NCI-H748 treated with DMSO at 0.1 percent for 48 hours (cell line): ENCODE results near the gene PRODH.
"Not testable (repeated sequence)": the region's sequence is repeated elsewhere in the genome, so short reads cannot be mapped to it uniquely, and the experiment has no call there.

Source experiments
- DNase-seq: peaks from one replicate; lab custom pipeline; 2025; lab: John Stamatoyannopoulos, UW

Gene PRODH

GRCh38 chr22:18953128-18953527 is 17.0 kb upstream of the PRODH start:
- DNase-seq, result not testable (repeated sequence)

- DNase-seq, result no peak
Measured at GRCh38 chr22:18952022-18952421, 15.9 kb upstream of the PRODH start.

GRCh38 chr22:18950141-18950540 is 14.0 kb upstream of the PRODH start:
- DNase-seq, result no peak

GRCh38 chr22:18947905-18948304 is 11.8 kb upstream of the PRODH start:
- DNase-seq, result no peak

- DNase-seq, result not testable (repeated sequence)
Measured at GRCh38 chr22:18947105-18947504, 11.0 kb upstream of the PRODH start.

- DNase-seq, result not testable (repeated sequence)
Measured at GRCh38 chr22:18938691-18939090, 2.6 kb upstream of the PRODH start.

GRCh38 chr22:18934688-18935087 is 1.4 kb downstream of the PRODH start:
- not testable (repeated sequence) for DNase-seq

GRCh38 chr22:18933914-18934313 is 2.2 kb downstream of the PRODH start:
- DNase-seq, result no peak

GRCh38 chr22:18931905-18932652 is 4.0 kb downstream of the PRODH start:
- DNase-seq, result no peak

- DNase-seq, result no peak
Measured at GRCh38 chr22:18929459-18929858, 6.6 kb downstream of the PRODH start.

GRCh38 chr22:18927573-18927972 is 8.5 kb downstream of the PRODH start:
- no peak for DNase-seq

- DNase-seq, result no peak
Measured at GRCh38 chr22:18927020-18927419, 9.1 kb downstream of the PRODH start.

GRCh38 chr22:18925368-18926064 is 10.6 kb downstream of the PRODH start:
- no peak for DNase-seq

GRCh38 chr22:18920257-18920902 is 15.7 kb downstream of the PRODH start:
- not testable (repeated sequence) for DNase-seq

- DNase-seq, result not testable (repeated sequence)
Measured at GRCh38 chr22:18917818-18918217, 18.3 kb downstream of the PRODH start.

GRCh38 chr22:18915550-18915949 is 20.5 kb downstream of the PRODH start:
- DNase-seq, result not testable (repeated sequence)

GRCh38 chr22:18914558-18914957 is 21.5 kb downstream of the PRODH start:
- not testable (repeated sequence) for DNase-seq

GRCh38 chr22:18912264-18912946 is 23.7 kb downstream of the PRODH start:
- not testable (repeated sequence) for DNase-seq

GRCh38 chr22:18911535-18911934 is 24.6 kb downstream of the PRODH start:
- not testable (repeated sequence) for DNase-seq

- no peak for DNase-seq
Measured at GRCh38 chr22:18909556-18909955, 26.5 kb downstream of the PRODH start.

- DNase-seq, result no peak
Measured at GRCh38 chr22:18906896-18907295, 29.2 kb downstream of the PRODH start.

- not testable (repeated sequence) for DNase-seq
Measured at GRCh38 chr22:18906410-18906745, 29.7 kb downstream of the PRODH start.
